ENCODE data around the gene GUK1. TPM values are rescaled to one million over a fixed set of nuclear protein-coding genes. Genes with fewer than 3 reads are reported as not detected.

Gene GUK1
- total and polyA plus RNA-seq, 2 of the 8 experiments (the other 6 are each of a cell fraction or from before 2014, with no cell fraction given) = 68.5 to 183 TPM

GRCh38 chr1:228147151-228147693 lies 7.1 kb downstream of the GUK1 start (continued):
- no peak for TF ChIP-seq CHD7 (IDR thresholded peaks at IDR 0.05; ENCODE audit: insufficient replicate concordance, low read length)
